Breast epithelium (tissue), 3 donors: ENCODE measurements around the gene CDK5RAP3.

Experiments used
- POLR2A ChIP-seq: fragments of 450-650 bp; IDR thresholded peaks from one replicate; pipeline ENCODE4 v1.6.1; 2016; ENCODE audit warnings: antibody characterized with exemption, mild to moderate bottlenecking, moderate library complexity
- POLR2AphosphoS5 ChIP-seq, 3 donors: sonication (generic); formaldehyde crosslinking; IDR thresholded peaks; one replicate each; pipeline ENCODE4 v1.6.1; 2017; ENCODE audit warnings: antibody characterized with exemption in 3 of 3
- TF ChIP-seq, protein P1 (sequence below), 3 donors: fragments of 450-650 bp; IDR thresholded peaks; one replicate each; pipeline ENCODE4 v1.5.1; 2016 to 2017; ENCODE audit warnings: antibody characterized with exemption in 3 of 3, mild to moderate bottlenecking in 3 of 3, moderate library complexity in 3 of 3

DNA sequence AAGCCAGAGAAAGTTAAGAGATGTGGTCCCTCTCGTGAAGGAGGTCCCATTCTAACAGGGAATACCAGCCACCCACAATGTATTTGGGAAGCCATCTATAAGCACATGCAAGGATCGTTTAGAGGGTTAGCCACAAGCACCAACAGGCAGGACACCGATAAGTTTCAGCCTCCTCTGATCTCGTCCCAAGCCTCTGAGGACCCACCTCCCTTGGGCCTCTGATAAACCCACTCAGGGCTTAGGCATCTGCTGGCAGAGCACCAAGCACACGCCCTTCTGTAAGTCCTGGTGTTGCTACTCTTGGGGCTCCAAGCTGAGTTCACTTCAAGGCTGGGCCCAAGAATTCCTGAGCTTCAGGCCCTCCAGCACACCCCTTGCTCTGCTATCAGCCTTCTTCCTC is 35.0 kb upstream of the CDK5RAP3 start:
- TF ChIP-seq, protein P1, sequence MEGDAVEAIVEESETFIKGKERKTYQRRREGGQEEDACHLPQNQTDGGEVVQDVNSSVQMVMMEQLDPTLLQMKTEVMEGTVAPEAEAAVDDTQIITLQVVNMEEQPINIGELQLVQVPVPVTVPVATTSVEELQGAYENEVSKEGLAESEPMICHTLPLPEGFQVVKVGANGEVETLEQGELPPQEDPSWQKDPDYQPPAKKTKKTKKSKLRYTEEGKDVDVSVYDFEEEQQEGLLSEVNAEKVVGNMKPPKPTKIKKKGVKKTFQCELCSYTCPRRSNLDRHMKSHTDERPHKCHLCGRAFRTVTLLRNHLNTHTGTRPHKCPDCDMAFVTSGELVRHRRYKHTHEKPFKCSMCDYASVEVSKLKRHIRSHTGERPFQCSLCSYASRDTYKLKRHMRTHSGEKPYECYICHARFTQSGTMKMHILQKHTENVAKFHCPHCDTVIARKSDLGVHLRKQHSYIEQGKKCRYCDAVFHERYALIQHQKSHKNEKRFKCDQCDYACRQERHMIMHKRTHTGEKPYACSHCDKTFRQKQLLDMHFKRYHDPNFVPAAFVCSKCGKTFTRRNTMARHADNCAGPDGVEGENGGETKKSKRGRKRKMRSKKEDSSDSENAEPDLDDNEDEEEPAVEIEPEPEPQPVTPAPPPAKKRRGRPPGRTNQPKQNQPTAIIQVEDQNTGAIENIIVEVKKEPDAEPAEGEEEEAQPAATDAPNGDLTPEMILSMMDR (IDR thresholded peaks at IDR 0.05) = no peak
- TF ChIP-seq POLR2A (no peak), POLR2AphosphoS5 (IDR thresholded peaks at IDR 0.05) (no peak)
